Mucosa of descending colon (tissue), 3 donors: ENCODE data around the gene ELAVL1. TPM values are rescaled to one million over a fixed set of nuclear protein-coding genes. Genes with fewer than 3 reads are reported as not detected.
A peak's percentile ranks its signal among the peaks of the same experiment; 100 is the strongest.

ENCODE experiments used
- ATAC-seq: fragments of 200-7000 bp; cut with Tn5 transposase; one replicate; pipeline ENCODE4 v1.9.1; 2020; ENCODE audit warnings: mild to moderate bottlenecking, moderate library complexity
- DNase-seq, 3 donors: peaks; one replicate each; pipeline ENCODE4 v3.0.0-alpha.2; 2020
- H3K36me3 ChIP-seq: fragments of 200-600 bp; one replicate; pipeline ENCODE4 v1.8.0; 2021; ENCODE audit warnings: low read depth, mild to moderate bottlenecking
- H3K4me1 ChIP-seq: fragments of 200-600 bp; one replicate; pipeline ENCODE4 v1.8.0; 2021; ENCODE audit warnings: low read depth, mild to moderate bottlenecking
- H3K4me3 ChIP-seq: fragments of 200-600 bp; one replicate; pipeline ENCODE4 v1.8.0; 2021; ENCODE audit warnings: mild to moderate bottlenecking
- H3K9me3 ChIP-seq: fragments of 200-600 bp; one replicate; pipeline ENCODE4 v1.8.0; 2021; ENCODE audit warnings: mild to moderate bottlenecking
- intact Hi-C, 2 donors: fragments of 100-400 bp; cut with DNase I in 1 of 2; cut with micrococcal nuclease in 1 of 2; formaldehyde crosslinking; loops; one replicate each; pipeline versions ENCODE4 v1.11.0 to v1.11.1; 2022; cut with DNase I, micrococcal nuclease
- long read RNA-seq, 2 donors: library from polyadenylated mRNA; unstranded; transcript quantifications; one replicate each; pipeline ENCODE4 v2.0.0, GENCODE V29; 2019 to 2021
- total RNA-seq, 3 donors: library from RNA; stranded (reverse); fragmentation: NEBNext Ultra II Directional in 2 of 3; extraction: Animal tissue kit (Norgen Biotek cat#: 25700) in 2 of 3; gene quantifications; one replicate each; pipeline versions ENCODE4 v1.2.1 to v1.2.4, GENCODE V29; 2021 to 2023
- TF ChIP-seq, protein P1 (sequence below): fragments of 200-600 bp; IDR thresholded peaks from one replicate; pipeline ENCODE4 v1.8.0; 2022; ENCODE audit warnings: antibody characterized with exemption, mild to moderate bottlenecking
- donor health status: DM: no; HTN: no; CAD: no; lungs with moderate emphysema.
- donor health status: DM: no; HTN: no; CAD: no.
- donor health status: DM: no; HTN: yes; CAD: no.

ELAVL1 gene
- 10 to 100 TPM; 43.9 to 63.9 (median 58.7) TPM for total RNA-seq
- long read RNA-seq, donor 1, full-length matches to known transcripts = 151 of 173 reads
- long read RNA-seq, donor 1, partial matches to known transcripts = 7 of 173 reads
- long read RNA-seq, donor 1, other reads (novel, unspliced or antisense) = 15 of 173 reads
- long read RNA-seq, donor 2, full-length matches to known transcripts = 48 of 56 reads
- long read RNA-seq, donor 2, partial matches to known transcripts = 2 of 56 reads
- long read RNA-seq, donor 2, other reads (novel, unspliced or antisense) = 6 of 56 reads

DNA sequence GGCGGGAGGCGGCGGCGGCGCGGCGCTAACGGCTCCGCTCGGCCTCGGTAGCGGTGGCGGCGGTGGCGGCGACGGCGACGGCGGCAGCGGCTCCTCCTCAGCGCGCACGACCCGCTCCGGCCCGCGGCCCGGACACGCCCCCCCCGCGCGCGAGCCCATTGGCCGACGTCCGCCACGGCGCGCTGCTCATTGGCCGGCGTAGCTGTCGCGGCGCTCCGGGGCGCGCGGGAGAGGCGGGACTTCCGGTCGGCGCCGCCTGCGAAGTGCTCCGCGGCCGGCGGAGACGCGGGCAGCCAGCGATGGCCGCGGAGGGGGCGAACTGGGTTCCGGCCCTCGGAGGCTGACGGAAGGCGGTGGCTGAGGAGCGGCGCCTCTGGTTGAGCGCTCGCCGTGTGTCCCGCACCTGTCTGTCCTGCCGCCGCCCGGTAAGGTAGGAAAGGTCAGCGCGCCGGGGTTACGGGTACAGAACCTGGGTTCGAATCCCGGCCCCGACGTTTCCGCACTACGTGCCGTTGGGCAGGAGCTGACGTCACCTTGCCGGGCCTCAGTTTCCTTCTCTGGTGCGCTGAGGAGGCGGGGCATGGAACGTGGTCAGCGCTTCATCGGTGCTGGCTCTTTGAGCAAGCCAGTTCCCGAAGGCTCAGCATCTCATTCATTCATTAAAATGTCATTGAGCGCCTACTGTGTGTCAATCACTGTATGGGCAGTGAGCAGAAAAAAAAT lies at the start of gene ELAVL1:
Gene ELAVL1 (minus strand): TSS at position 108 of the 723 bp plus-strand sequence. CDS start 13,826 bp downstream, outside the sequence.
- Histone ChIP-seq H3K36me3 (no peaks in the 10 kb centered on the region), H3K4me1 (peaks cover 29% of the 10 kb centered on the region), H3K9me3 (no peaks in the 10 kb centered on the region), H3K4me3 (peak within 1 kb of the TSS; percentile 59)
- ATAC-seq (peak; percentile 97), DNase-seq (peak; percentile 91 to 95 (median 92))
- TF ChIP-seq, protein P1, sequence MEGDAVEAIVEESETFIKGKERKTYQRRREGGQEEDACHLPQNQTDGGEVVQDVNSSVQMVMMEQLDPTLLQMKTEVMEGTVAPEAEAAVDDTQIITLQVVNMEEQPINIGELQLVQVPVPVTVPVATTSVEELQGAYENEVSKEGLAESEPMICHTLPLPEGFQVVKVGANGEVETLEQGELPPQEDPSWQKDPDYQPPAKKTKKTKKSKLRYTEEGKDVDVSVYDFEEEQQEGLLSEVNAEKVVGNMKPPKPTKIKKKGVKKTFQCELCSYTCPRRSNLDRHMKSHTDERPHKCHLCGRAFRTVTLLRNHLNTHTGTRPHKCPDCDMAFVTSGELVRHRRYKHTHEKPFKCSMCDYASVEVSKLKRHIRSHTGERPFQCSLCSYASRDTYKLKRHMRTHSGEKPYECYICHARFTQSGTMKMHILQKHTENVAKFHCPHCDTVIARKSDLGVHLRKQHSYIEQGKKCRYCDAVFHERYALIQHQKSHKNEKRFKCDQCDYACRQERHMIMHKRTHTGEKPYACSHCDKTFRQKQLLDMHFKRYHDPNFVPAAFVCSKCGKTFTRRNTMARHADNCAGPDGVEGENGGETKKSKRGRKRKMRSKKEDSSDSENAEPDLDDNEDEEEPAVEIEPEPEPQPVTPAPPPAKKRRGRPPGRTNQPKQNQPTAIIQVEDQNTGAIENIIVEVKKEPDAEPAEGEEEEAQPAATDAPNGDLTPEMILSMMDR = no peak
- intact Hi-C loops = no loop called here

DNA sequence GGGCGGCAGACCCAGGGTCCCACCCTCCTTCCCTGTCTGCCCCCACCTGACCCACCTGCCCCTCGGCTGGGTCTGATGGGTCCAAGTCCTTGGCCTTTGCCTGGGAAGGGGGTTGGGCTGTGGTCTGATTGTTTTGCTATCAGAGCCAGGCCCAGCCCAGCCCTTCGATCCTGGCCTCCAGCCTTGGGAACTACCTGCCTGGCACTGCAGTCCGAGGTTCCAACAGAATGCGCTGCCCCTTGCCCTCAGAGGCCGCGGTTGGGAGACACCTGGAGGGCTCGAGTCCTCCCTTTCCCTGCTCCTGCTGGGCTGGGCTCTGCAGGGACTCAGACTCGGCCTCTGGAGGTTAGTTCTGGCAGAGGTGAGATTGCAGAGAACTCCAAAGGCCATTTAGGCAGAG lies 48.7 kb upstream of the ELAVL1 start:
- Histone ChIP-seq H3K4me3 (no peak overlapping the region), H3K4me1 (peaks cover 8% of the 10 kb centered on the region), H3K9me3 (no peaks in the 10 kb centered on the region), H3K36me3 (no peaks in the 10 kb centered on the region)
- DNase-seq (no peak), ATAC-seq (no peak)
- TF ChIP-seq, protein P1 = no peak
- intact Hi-C loops = no loop called here

DNA sequence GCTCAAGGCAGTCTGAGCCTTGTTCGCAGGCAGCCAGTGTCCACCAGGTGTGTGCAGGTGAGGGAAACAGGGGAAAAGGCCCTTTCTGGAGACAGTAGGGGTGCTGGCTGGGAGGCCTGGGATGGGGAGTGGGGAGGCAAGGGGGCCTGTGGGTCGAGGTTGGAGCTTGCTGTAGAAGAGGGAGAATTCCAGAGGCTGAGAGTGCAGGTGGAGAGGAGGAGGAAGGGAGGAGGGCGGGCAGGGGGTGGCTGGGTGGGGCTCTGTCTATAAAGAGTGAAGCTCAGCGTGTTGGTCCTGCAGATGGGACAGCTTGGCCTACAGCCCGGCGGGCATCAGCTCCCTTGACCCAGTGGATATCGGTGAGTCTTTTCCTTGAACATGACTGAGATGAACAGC lies 47.0 kb upstream of the ELAVL1 start, which contains the start of gene CCL25:
Gene CCL25 (plus strand): TSS at position 297 of the 396 bp plus-strand sequence. CDS start 290 bp downstream, outside the sequence.
- ATAC-seq (no peak), DNase-seq (no peak)
- H3K4me3 ChIP-seq = no peak within 1 kb of the TSS
- intact Hi-C loops = no loop called here
- no peaks in the 10 kb centered on the region for H3K36me3 ChIP-seq
- H3K4me1 ChIP-seq = peaks cover 8% of the 10 kb centered on the region
- TF ChIP-seq, protein P1 = no peak
- H3K9me3 ChIP-seq = no peaks in the 10 kb centered on the region

DNA sequence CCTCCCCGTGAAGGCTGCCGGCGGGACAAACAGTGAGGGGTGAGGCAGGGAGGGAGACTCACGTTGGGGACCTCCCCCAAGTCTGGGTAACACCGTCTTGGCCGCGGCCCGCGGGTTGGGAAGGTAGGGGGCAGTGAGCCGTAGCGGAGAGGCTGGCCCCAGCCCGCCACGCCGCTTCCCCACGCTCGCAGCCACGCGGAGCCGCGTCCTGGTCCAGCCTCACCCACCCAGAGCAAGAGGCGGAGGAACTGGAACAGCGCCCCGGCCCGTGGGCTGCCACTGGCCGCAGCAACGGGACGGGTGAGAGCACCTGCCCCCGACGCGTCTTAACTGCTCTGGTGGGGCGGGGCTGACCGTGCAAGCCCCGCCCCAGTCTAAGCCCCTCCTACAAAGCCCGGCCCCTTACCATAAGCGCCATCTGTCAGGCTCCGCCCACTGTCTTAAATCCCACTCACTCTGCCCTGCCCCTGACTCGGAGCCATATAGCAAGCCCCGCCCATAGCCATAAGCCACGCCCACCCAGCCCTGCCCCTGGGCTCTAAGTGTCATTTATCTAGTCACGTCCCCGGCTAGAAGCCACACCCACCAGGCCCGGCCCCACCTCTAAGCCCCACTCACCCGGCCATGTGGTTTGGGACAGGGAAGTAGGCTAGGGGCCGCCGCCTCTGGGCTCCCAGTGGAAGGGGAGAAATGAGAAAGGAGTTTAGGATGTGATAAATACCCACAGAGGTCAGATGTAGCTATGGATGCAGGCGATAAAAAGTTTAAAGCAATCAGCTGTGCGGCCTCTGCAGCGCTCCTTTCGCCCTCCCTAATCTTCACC lies 45.0 kb upstream of the ELAVL1 start:
- Histone ChIP-seq H3K4me3 (no peak overlapping the region), H3K9me3 (no peaks in the 10 kb centered on the region), H3K36me3 (no peaks in the 10 kb centered on the region), H3K4me1 (peaks cover 8% of the 10 kb centered on the region)
- intact Hi-C loops = no loop called here
- ATAC-seq = peak; percentile 96
- TF ChIP-seq, protein P1 = no peak
- peak; percentile 88 to 91 (median 89) for DNase-seq

DNA sequence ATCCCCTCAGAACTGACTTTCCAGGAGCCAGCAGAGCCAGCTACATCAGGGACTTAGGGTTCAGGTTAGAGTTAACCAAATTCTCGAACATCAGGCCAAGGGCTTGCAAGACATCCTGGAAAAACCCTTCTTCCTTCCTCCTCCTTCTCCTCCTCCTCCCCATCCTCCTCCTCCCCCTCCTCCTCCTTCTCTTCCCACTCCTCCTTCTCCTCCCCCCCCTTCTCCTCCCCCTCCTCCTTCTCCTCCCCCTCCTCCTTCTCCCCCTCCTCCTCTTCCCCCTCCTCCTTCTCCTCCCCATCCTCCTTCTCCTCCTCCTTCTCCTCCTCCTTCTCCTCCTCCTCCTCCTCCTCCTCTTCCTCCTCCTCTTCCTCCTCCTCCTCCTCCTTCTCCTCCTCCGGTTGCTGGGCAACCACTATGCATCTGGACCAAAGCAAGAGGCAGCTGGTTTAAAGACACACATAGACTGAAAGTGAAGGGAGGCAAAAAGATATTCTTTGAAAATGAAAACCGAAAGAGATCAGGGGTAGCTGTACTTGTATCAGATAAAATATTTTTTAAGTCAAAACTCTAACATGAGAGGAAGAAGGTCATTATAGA lies 41.2 kb upstream of the ELAVL1 start:
- Histone ChIP-seq H3K4me1 (peaks cover 8% of the 10 kb centered on the region), H3K4me3 (no peak overlapping the region), H3K9me3 (no peaks in the 10 kb centered on the region), H3K36me3 (no peaks in the 10 kb centered on the region)
- TF ChIP-seq, protein P1 = no peak
- DNase-seq (no peak), ATAC-seq (no peak)
- intact Hi-C loops = no loop called here
